HepG2 (cell line): ENCODE data around the gene SFI1. TPM values are rescaled to one million over a fixed set of nuclear protein-coding genes. Genes with fewer than 3 reads are reported as not detected.

Source experiments
- ATAC-seq: fragments of 200-7000 bp; cut with Tn5 transposase; 3 replicates; pipeline ENCODE4 v1.9.1; 2020; ENCODE audit warnings: mild to moderate bottlenecking, moderate library complexity
- BruUV-seq: library from RNA; stranded (reverse); fragments of 400-500 nt; replicated peaks from 2 replicates; lab custom pipeline; 2021; lab: Mats Ljungman, UMichigan
- CTCF ChIA-PET: fragments of 300-600 bp; formaldehyde crosslinking; extraction: SDS; loops from one replicate; lab custom pipeline; 2021; ENCODE audit warnings: low total read pairs, inconsistent platforms, low intra/inter-chr PET ratio; lab: Yijun Ruan, JAX
- POLR2A ChIA-PET: fragments of 350-600 bp; sonication (Branson Sonifier 250); formaldehyde crosslinking; loops from one replicate; lab custom pipeline; 2020; ENCODE audit warnings: antibody characterized with exemption, inconsistent platforms; lab: Yijun Ruan, JAX
- DNase-seq: peaks from one replicate; pipeline ENCODE4 v3.0.0-alpha.2; 2015; ENCODE audit warnings: low spot score
- FAIRE-seq: peaks from 3 replicates; lab custom pipeline; 2011; peaks lifted over from hg19 to GRCh38; lab: Jason Lieb, UNC
- H2AFZ ChIP-seq: one replicate; pipeline ENCODE4 v1.6.1; 2011; ENCODE audit warnings: low read length, inconsistent platforms
- H3K27ac ChIP-seq: fragments of 300-600 bp; 3 replicates; pipeline ENCODE4 v1.8.0; 2011; ENCODE audit warnings: mixed run types, mild to moderate bottlenecking, mixed read lengths, low read length, inconsistent platforms; ENCODE audit not compliant: insufficient read depth; ENCODE audit errors: extremely low read length
- H3K27me3 ChIP-seq, 2 experiments: fragments of 200-600 bp in 1 of 2; 2 replicates in 1 of 2; 3 replicates in 1 of 2; pipeline versions ENCODE4 v1.6.0 to v1.8.0; 2011; ENCODE audit warnings: low read length in 2 of 2, mild to moderate bottlenecking in 2 of 2, moderate library complexity in 2 of 2, inconsistent platforms in 1 of 2; ENCODE audit not compliant: insufficient read depth in 2 of 2, control insufficient read depth in 1 of 2
- H3K36me3 ChIP-seq, 2 experiments: fragments of 200-600 bp in 1 of 2; replicated peaks in 1 of 2; 2 replicates in 1 of 2; 3 replicates in 1 of 2; pipeline versions ENCODE4 v1.5.1 to v1.8.0; 2011; ENCODE audit warnings: low read length in 2 of 2, inconsistent platforms in 1 of 2; ENCODE audit not compliant: insufficient read depth in 2 of 2, control insufficient read depth in 1 of 2
- H3K4me1 ChIP-seq: 2 replicates; pipeline ENCODE4 v1.5.1; 2012; ENCODE audit warnings: low read length, inconsistent platforms; ENCODE audit not compliant: insufficient read depth
- H3K4me2 ChIP-seq: 2 replicates; pipeline ENCODE4 v1.6.0; 2011; ENCODE audit warnings: low read depth, low read length, inconsistent platforms
- H3K4me3 ChIP-seq, 3 experiments: fragments of 200-600 bp in 1 of 3; sonication (generic), shearing (Covaris generic) in 1 of 3; replicated peaks in 1 of 3; 2 replicates each; pipeline ENCODE4 v1.5.1; 2011 to 2016; ENCODE audit warnings: low read length in 3 of 3, inconsistent platforms in 2 of 3, low read depth in 2 of 3, mild to moderate bottlenecking in 2 of 3, control low read depth in 1 of 3, mixed read lengths in 1 of 3; ENCODE audit not compliant: insufficient read depth in 1 of 3
- H3K79me2 ChIP-seq: one replicate; pipeline ENCODE4 v1.6.1; 2011; ENCODE audit warnings: low read length, inconsistent platforms; ENCODE audit not compliant: insufficient read depth
- H3K9ac ChIP-seq: 2 replicates; pipeline ENCODE4 v1.6.0; 2011; ENCODE audit warnings: mild to moderate bottlenecking, low read depth, low read length, inconsistent platforms; ENCODE audit not compliant: insufficient read depth
- H3K9me3 ChIP-seq: 2 replicates; pipeline ENCODE4 v1.5.1; 2012; ENCODE audit warnings: mild to moderate bottlenecking, low read length
- H4K20me1 ChIP-seq: 2 replicates; pipeline ENCODE4 v1.6.0; 2011; ENCODE audit warnings: inconsistent platforms, mild to moderate bottlenecking, low read length, moderate library complexity; ENCODE audit not compliant: insufficient read depth
- ASH2L ChIP-seq: fragments of 300-600, 200-600 bp; sonication (generic); IDR thresholded peaks from 2 replicates; pipeline ENCODE4 v1.7.0; 2017; ENCODE audit warnings: low read depth, mild to moderate bottlenecking, moderate library complexity, mixed read lengths, low read length; ENCODE audit not compliant: insufficient read length
- CCDC6 ChIP-seq: sonication (generic); formaldehyde crosslinking; IDR thresholded peaks from 2 replicates; pipeline ENCODE4 v1.8.1; 2022; ENCODE audit warnings: mild to moderate bottlenecking, missing genetic modification reagents, moderate library complexity
- CENPX ChIP-seq: sonication (generic); formaldehyde crosslinking; IDR thresholded peaks from 2 replicates; pipeline ENCODE4 v1.9.0; 2021; ENCODE audit warnings: mild to moderate bottlenecking, missing genetic modification reagents, moderate library complexity
- KDM6A ChIP-seq: IDR thresholded peaks from 2 replicates; pipeline ENCODE4 v1.6.1; 2016; ENCODE audit warnings: low read depth
- RARA ChIP-seq: IDR thresholded peaks from 2 replicates; pipeline ENCODE4 v1.6.1; 2016; ENCODE audit warnings: missing genetic modification reagents, missing compliant biosample characterization
- ZNF598 ChIP-seq: sonication (generic); formaldehyde crosslinking; IDR thresholded peaks from 2 replicates; pipeline ENCODE4 v1.5.1; 2020; ENCODE audit warnings: mild to moderate bottlenecking, missing genetic modification reagents, borderline replicate concordance
- ZSCAN25 ChIP-seq: sonication (generic); formaldehyde crosslinking; IDR thresholded peaks from 2 replicates; pipeline ENCODE4 v1.8.0; 2022; ENCODE audit warnings: mild to moderate bottlenecking, missing genetic modification reagents
- WGBS: methylation state at CpG from one replicate; pipeline ENCODE4 v1.1.6; 2017; ENCODE audit warnings: low lambda C conversion rate; 5-methylcytosine and 5-hydroxymethylcytosine counted together
- in situ Hi-C: cut with HindIII; loops from 2 replicates; pipeline ENCODE4 v1.10.0; 2017; ENCODE audit warnings: low pct_unique_long_range_greater_than_20kb; ENCODE audit not compliant: extremely low pct_ligation_motif_present
- intact Hi-C: fragments of 100-400 bp; cut with micrococcal nuclease; formaldehyde crosslinking; loops from one replicate; pipeline ENCODE4 v1.10.0; 2022; ENCODE audit not compliant: unreplicated experiment
- polyA plus RNA-seq, 8 experiments: library from polyadenylated mRNA; depleted of rRNA in 3 of 8; stranded (reverse) in 7 of 8; unstranded in 1 of 8; fragments of >200 nt; fragmentation: Illumina TruSeq in 4 of 8; extraction: Trizol in 4 of 8; gene quantifications; 2 replicates each; pipeline versions ENCODE4 v1.2.1 to v1.2.3, GENCODE V29; 2011 to 2016; ENCODE audit warnings: low read depth in 4 of 8, missing spikeins in 1 of 8, mixed read lengths in 1 of 8; ENCODE audit not compliant: insufficient read depth in 1 of 8
- total RNA-seq, 5 experiments: library from RNA; depleted of rRNA; stranded (reverse); fragments of >200 nt; fragmentation: Illumina TruSeq; extraction: Trizol; gene quantifications; 2 replicates each; pipeline ENCODE4 v1.2.3, GENCODE V29; 2016; ENCODE audit warnings: low read depth in 1 of 5
- TF ChIP-seq, protein P1 (sequence below): sonication (generic); formaldehyde crosslinking; IDR thresholded peaks from 2 replicates; pipeline ENCODE4 v1.5.0; 2020; ENCODE audit warnings: mild to moderate bottlenecking, missing genetic modification reagents, borderline replicate concordance
- TF ChIP-seq, protein P2 (sequence below): IDR thresholded peaks from 2 replicates; pipeline ENCODE4 v1.6.1; 2016; ENCODE audit warnings: missing compliant biosample characterization, missing genetic modification reagents, borderline replicate concordance

SFI1 gene
- total and polyA plus RNA-seq, 2 of the 13 experiments (the other 11 are each of a cell fraction or from before 2014, with no cell fraction given) = 20.5 to 40.1 TPM

DNA sequence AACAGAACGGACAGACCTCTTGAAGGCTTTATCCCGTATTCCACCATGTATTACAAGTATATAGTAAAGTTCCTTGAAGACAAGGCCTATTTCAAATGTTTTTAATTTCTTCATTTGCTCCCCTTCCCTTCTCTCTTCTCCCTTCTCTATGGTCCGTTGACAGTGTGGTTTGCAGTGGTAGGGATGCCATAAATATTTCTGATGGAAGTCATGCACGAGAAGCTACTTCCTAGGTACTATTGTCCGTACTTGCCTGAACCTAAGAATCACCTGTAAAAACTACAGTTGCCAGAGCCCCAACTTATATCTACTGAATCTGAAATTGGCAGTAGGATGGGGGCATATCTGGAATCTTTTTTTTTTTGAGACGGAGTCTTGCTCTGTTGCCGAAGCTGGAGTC is 162.9 kb downstream of the SFI1 start:
- intact Hi-C loops = no loop called here
- in situ Hi-C loops = loop anchor here (25.0 kb wide), 1 partner anchor 428 kb away; no protein-coding TSS in a partner anchor
- H4K20me1 ChIP-seq = peaks cover 7% of the 10 kb centered on the region; the same call in 1 of the 2 replicates
- H3K27me3 ChIP-seq = no peaks in the 10 kb centered on the region; a peak in 2 of 5 replicates
- DNase-seq (no peak), ATAC-seq (no peak), FAIRE-seq (no peak)
- H3K36me3 ChIP-seq = no peaks in the 10 kb centered on the region
- H3K9me3 ChIP-seq = no peaks in the 10 kb centered on the region
- TF ChIP-seq KDM6A (CRISPR knock-in tag) = no peak
- no peak for TF ChIP-seq CCDC6 (CRISPR knock-in tag)
- no peak for TF ChIP-seq ZSCAN25 (CRISPR knock-in tag)
- TF ChIP-seq, protein P1, sequence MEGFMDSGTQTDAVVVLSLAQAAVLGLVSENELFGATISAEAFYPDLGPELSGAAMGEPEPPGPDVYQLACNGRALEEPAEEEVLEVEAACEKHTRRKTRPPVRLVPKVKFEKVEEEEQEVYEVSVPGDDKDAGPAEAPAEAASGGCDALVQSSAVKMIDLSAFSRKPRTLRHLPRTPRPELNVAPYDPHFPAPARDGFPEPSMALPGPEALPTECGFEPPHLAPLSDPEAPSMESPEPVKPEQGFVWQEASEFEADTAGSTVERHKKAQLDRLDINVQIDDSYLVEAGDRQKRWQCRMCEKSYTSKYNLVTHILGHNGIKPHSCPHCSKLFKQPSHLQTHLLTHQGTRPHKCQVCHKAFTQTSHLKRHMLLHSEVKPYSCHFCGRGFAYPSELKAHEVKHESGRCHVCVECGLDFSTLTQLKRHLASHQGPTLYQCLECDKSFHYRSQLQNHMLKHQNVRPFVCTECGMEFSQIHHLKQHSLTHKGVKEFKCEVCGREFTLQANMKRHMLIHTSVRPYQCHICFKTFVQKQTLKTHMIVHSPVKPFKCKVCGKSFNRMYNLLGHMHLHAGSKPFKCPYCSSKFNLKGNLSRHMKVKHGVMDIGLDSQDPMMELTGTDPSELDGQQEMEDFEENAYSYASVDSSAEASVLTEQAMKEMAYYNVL (CRISPR knock-in tag) = no peak
- no peak for TF ChIP-seq RARA (CRISPR knock-in tag)
- TF ChIP-seq ZNF598 (CRISPR knock-in tag) = no peak
- TF ChIP-seq ASH2L = no peak
- no peak for TF ChIP-seq CENPX (CRISPR knock-in tag)
- TF ChIP-seq, protein P2, sequence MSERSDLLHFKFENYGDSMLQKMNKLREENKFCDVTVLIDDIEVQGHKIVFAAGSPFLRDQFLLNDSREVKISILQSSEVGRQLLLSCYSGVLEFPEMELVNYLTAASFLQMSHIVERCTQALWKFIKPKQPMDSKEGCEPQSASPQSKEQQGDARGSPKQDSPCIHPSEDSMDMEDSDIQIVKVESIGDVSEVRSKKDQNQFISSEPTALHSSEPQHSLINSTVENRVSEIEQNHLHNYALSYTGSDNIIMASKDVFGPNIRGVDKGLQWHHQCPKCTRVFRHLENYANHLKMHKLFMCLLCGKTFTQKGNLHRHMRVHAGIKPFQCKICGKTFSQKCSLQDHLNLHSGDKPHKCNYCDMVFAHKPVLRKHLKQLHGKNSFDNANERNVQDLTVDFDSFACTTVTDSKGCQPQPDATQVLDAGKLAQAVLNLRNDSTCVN = no peak
- no peak overlapping the region for H3K4me2 ChIP-seq
- no TSS peak for BruUV-seq
- WGBS = 91% methylated on average over 7 of the region's 7 CpGs
- no peak overlapping the region for H3K27ac ChIP-seq
- ChIA-PET CTCF (no interaction called here), POLR2A (no interaction called here)
- no peak overlapping the region for H3K9ac ChIP-seq
- no peak overlapping the region for H2AFZ ChIP-seq
- H3K4me1 ChIP-seq = peaks cover 32% of the 10 kb centered on the region
- H3K4me3 ChIP-seq = no peak overlapping the region
- peaks cover 69% of the 10 kb centered on the region for H3K79me2 ChIP-seq
